Astrocyte (in vitro differentiated cells and primary cell): ENCODE measurements around the gene DOK6.

Source experiments
- EZH2 ChIP-seq: IDR thresholded peaks from 2 replicates; pipeline ENCODE4 v1.6.1; 2012; ENCODE audit warnings: mild to moderate bottlenecking, low read length, inconsistent platforms; ENCODE audit not compliant: insufficient read depth
- TF ChIP-seq, protein P1 (sequence below): IDR thresholded peaks from 2 replicates; pipeline ENCODE4 v1.5.1; 2011; ENCODE audit warnings: low read depth, mild to moderate bottlenecking, inconsistent platforms, low read length, moderate library complexity; ENCODE audit not compliant: insufficient read depth

DNA sequence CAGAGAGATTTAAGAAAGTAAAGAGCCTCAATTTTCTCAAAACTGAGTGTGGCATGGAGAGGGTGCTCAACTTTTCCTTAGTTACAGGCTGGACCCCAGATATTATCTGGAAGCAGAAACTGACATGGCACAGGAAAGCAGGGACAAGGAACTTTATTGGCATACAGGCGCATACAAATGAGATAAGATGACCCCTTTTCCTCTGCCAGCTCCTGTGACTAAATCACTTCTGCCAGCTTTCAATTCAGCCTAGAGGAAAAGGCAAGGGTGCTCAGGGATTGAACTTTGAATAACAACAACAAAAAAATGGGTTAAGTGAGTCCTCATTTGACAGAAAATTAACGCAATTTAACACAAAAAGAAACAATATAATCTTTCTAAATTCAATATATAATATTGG lies 284.1 kb downstream of the DOK6 start:
- TF ChIP-seq, protein P1, sequence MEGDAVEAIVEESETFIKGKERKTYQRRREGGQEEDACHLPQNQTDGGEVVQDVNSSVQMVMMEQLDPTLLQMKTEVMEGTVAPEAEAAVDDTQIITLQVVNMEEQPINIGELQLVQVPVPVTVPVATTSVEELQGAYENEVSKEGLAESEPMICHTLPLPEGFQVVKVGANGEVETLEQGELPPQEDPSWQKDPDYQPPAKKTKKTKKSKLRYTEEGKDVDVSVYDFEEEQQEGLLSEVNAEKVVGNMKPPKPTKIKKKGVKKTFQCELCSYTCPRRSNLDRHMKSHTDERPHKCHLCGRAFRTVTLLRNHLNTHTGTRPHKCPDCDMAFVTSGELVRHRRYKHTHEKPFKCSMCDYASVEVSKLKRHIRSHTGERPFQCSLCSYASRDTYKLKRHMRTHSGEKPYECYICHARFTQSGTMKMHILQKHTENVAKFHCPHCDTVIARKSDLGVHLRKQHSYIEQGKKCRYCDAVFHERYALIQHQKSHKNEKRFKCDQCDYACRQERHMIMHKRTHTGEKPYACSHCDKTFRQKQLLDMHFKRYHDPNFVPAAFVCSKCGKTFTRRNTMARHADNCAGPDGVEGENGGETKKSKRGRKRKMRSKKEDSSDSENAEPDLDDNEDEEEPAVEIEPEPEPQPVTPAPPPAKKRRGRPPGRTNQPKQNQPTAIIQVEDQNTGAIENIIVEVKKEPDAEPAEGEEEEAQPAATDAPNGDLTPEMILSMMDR = no peak
- no peak for TF ChIP-seq EZH2
